Aorta (tissue), 5 donors: ENCODE measurements around the gene PIP5K1C. TPM values are rescaled to one million over a fixed set of nuclear protein-coding genes. Genes with fewer than 3 reads are reported as not detected.
A peak's percentile ranks its signal among the peaks of the same experiment; 100 is the strongest.

Source experiments
- ATAC-seq: fragments of 200-7000 bp; cut with Tn5 transposase; one replicate; pipeline ENCODE4 v1.9.1; 2022; ENCODE audit warnings: moderate library complexity; ENCODE audit not compliant: low FRiP score
- DNase-seq, 2 donors: peaks; one replicate each; pipeline ENCODE4 v3.0.0-alpha.2; 2020
- H3K27ac ChIP-seq, 2 donors: one replicate each; pipeline ENCODE4 v1.5.1; 2013; ENCODE audit warnings: low read length in 2 of 2, mild to moderate bottlenecking in 2 of 2, moderate library complexity in 2 of 2, control low read depth in 1 of 2, inconsistent platforms in 1 of 2, low read depth in 1 of 2
- H3K27me3 ChIP-seq, 2 donors: one replicate each; pipeline ENCODE4 v1.6.1; 2013; ENCODE audit warnings: control low read depth in 1 of 2, low read length in 1 of 2, mild to moderate bottlenecking in 1 of 2, moderate library complexity in 1 of 2; ENCODE audit not compliant: insufficient read depth in 2 of 2, control insufficient read depth in 1 of 2
- H3K36me3 ChIP-seq, 2 donors: one replicate each; pipeline ENCODE4 v1.6.1; 2013; ENCODE audit warnings: control low read depth in 1 of 2, low read length in 1 of 2, mild to moderate bottlenecking in 1 of 2; ENCODE audit not compliant: insufficient read depth in 2 of 2, control insufficient read depth in 1 of 2
- H3K4me1 ChIP-seq, 2 donors: one replicate each; pipeline ENCODE4 v1.6.1; 2013; ENCODE audit warnings: low read length in 2 of 2, control low read depth in 1 of 2, mild to moderate bottlenecking in 1 of 2, moderate library complexity in 1 of 2; ENCODE audit not compliant: insufficient read depth in 2 of 2, control insufficient read depth in 1 of 2
- H3K4me3 ChIP-seq, 2 donors: one replicate each; pipeline ENCODE4 v1.5.1; 2013; ENCODE audit warnings: low read length in 2 of 2, control low read depth in 1 of 2, mild to moderate bottlenecking in 1 of 2
- H3K9me3 ChIP-seq: one replicate; pipeline ENCODE4 v1.6.1; 2013; ENCODE audit warnings: mild to moderate bottlenecking, low read length; ENCODE audit not compliant: control insufficient read depth
- WGBS, 2 donors: extraction: QIAGEN DNeasy Blood & Tissue Kit; methylation state at CpG; one replicate each; pipeline ENCODE4 v1.1.7; 2013; 5-methylcytosine and 5-hydroxymethylcytosine counted together
- intact Hi-C, 2 donors: fragments of 100-400 bp; cut with DNase I; formaldehyde crosslinking; loops; one replicate each; pipeline versions ENCODE4 v1.14.2 to v1.15.0; 2022
- polyA plus RNA-seq, 2 donors: library from polyadenylated mRNA; stranded (reverse); fragments of 200-250 nt; gene quantifications; one replicate each; pipeline ENCODE4 v1.2.3, GENCODE V29; 2013
- total RNA-seq, 2 donors: library from RNA; stranded (reverse); fragmentation: NEBNext Ultra II Directional; extraction: Animal tissue kit (Norgen Biotek cat#: 25700); gene quantifications; one replicate each; pipeline ENCODE4 v1.2.1, GENCODE V29; 2021
- donor health status: healthy with polysubstance abuse.
- donor health status: Bipolar disorder and iron deficiency.
- donor health status: DM: no; HTN: no; CAD: no.
- donor health status: DM: no; HTN: no; CAD: no.
- donor health status: DM: yes; HTN: yes; CAD: no.

The PIP5K1C gene
- total and polyA plus RNA-seq, 4 donors, result 25.2 to 83.3 (median 52.8) TPM

- Histone ChIP-seq H3K9me3 (no peaks in the 10 kb centered on the region), H3K4me1 (no peaks in the 10 kb centered on the region), H3K27me3 (no peaks in the 10 kb centered on the region), H3K4me3 (peak overlapping the region; percentile 91 to 94), H3K36me3 (no peaks in the 10 kb centered on the region), H3K27ac (no peak overlapping the region)
- intact Hi-C loops, result no loop called here
- WGBS, 2 donors, result 30 to 33% methylated on average over 11 to 12 of the region's 12 CpGs
- no peak for ATAC-seq
- DNase-seq, result peak in 1 of 2 donors; percentile 47
These were observed 1.8 kb downstream of the PIP5K1C start for GRCh38 chr19:3698386-3698950.

- ATAC-seq (no peak), DNase-seq (peak; percentile 47 to 77)
- Histone ChIP-seq H3K27ac (no peak overlapping the region), H3K9me3 (no peaks in the 10 kb centered on the region), H3K4me1 (no peaks in the 10 kb centered on the region), H3K27me3 (no peaks in the 10 kb centered on the region), H3K36me3 (no peaks in the 10 kb centered on the region), H3K4me3 (no peak overlapping the region)
- intact Hi-C loops, result no loop called here
- 83 to 86% methylated on average over 43 of the region's 43 CpGs for WGBS, 2 donors
These were observed 2.4 kb downstream of the PIP5K1C start for GRCh38 chr19:3697671-3698385.

- peak; percentile 47 to 74 for DNase-seq
- Histone ChIP-seq H3K9me3 (no peaks in the 10 kb centered on the region), H3K4me1 (no peaks in the 10 kb centered on the region), H3K4me3 (no peak overlapping the region), H3K27ac (no peak overlapping the region), H3K27me3 (no peaks in the 10 kb centered on the region), H3K36me3 (no peaks in the 10 kb centered on the region)
- intact Hi-C loops, result no loop called here
- WGBS, 2 donors, result 81% methylated on average over 30 of the region's 30 CpGs
- ATAC-seq, result no peak
These were observed 3.2 kb downstream of the PIP5K1C start for GRCh38 chr19:3697094-3697493.

GRCh38 chr19:3696660-3696995, 3.6 kb downstream of the PIP5K1C start:
- Histone ChIP-seq H3K27ac (no peak overlapping the region), H3K4me3 (no peak overlapping the region), H3K36me3 (no peaks in the 10 kb centered on the region), H3K9me3 (no peaks in the 10 kb centered on the region), H3K4me1 (no peaks in the 10 kb centered on the region), H3K27me3 (no peaks in the 10 kb centered on the region)
- DNase-seq, result peak in 1 of 2 donors; percentile 37
- no peak for ATAC-seq
- WGBS, 2 donors, result 86 to 91% methylated on average over 10 of the region's 10 CpGs
- intact Hi-C loops, result no loop called here

GRCh38 chr19:3695986-3696659, 4.1 kb downstream of the PIP5K1C start:
- Histone ChIP-seq H3K27ac (no peak overlapping the region), H3K36me3 (no peaks in the 10 kb centered on the region), H3K4me3 (no peak overlapping the region), H3K9me3 (no peaks in the 10 kb centered on the region), H3K4me1 (no peaks in the 10 kb centered on the region), H3K27me3 (no peaks in the 10 kb centered on the region)
- 84 to 85% methylated on average over 23 of the region's 23 CpGs for WGBS, 2 donors
- peak in 1 of 2 donors; percentile 67 for DNase-seq
- ATAC-seq, result no peak
- intact Hi-C loops, result no loop called here

GRCh38 chr19:3695124-3695733, 5.0 kb downstream of the PIP5K1C start:
- Histone ChIP-seq H3K4me3 (no peak overlapping the region), H3K27ac (no peak overlapping the region), H3K36me3 (no peaks in the 10 kb centered on the region), H3K4me1 (no peaks in the 10 kb centered on the region), H3K9me3 (no peaks in the 10 kb centered on the region), H3K27me3 (no peaks in the 10 kb centered on the region)
- intact Hi-C loops, result no loop called here
- WGBS, 2 donors, result 92 to 93% methylated on average over 21 to 25 of the region's 25 CpGs
- ATAC-seq, result no peak
- peak; percentile 41 to 70 for DNase-seq

GRCh38 chr19:3694361-3695123, 5.7 kb downstream of the PIP5K1C start:
- Histone ChIP-seq H3K36me3 (no peaks in the 10 kb centered on the region), H3K9me3 (no peaks in the 10 kb centered on the region), H3K4me3 (no peak overlapping the region), H3K27ac (no peak overlapping the region), H3K27me3 (no peaks in the 10 kb centered on the region), H3K4me1 (no peaks in the 10 kb centered on the region)
- intact Hi-C loops, result no loop called here
- DNase-seq (peak; percentile 43 to 74), ATAC-seq (no peak)
- 90% methylated on average over 42 of the region's 42 CpGs for WGBS, 2 donors
